Lower leg skin (tissue), 3 donors: ENCODE data around the gene TOMM22.

Source experiments
- CTCF ChIP-seq, 3 donors: fragments of 450-650 bp; IDR thresholded peaks; one replicate each; pipeline ENCODE4 v1.5.1; 2016; ENCODE audit warnings: antibody characterized with exemption in 3 of 3, mild to moderate bottlenecking in 3 of 3, moderate library complexity in 2 of 3
- POLR2A ChIP-seq, 2 donors: fragments of 450-650 bp; IDR thresholded peaks; one replicate each; pipeline ENCODE4 v1.6.1; 2016 to 2017; ENCODE audit warnings: antibody characterized with exemption in 2 of 2, mild to moderate bottlenecking in 1 of 2, moderate library complexity in 1 of 2

GRCh38 chr22:38699143-38699542 lies 17.4 kb downstream of the TOMM22 start:
- no peak for TF ChIP-seq CTCF (IDR thresholded peaks at IDR 0.05)
- no peak for TF ChIP-seq POLR2A (IDR thresholded peaks at IDR 0.05)
